Measurements from ENCODE around the gene MS4A4E.
"Not testable (repeated sequence)": the region's sequence is repeated elsewhere in the genome, so short reads cannot be mapped to it uniquely, and the experiment has no call there.

MS4A4E gene

GRCh38 chr11:60193687-60194433 lies 49.1 kb downstream of the MS4A4E start:
- DNase-seq (ENCODE audit: low read depth in 2 of 2) = peak; percentile 67 to 68
- TF ChIP-seq CTCF (IDR thresholded peaks at IDR 0.05; ENCODE audit: low read depth, low read length) = peak; percentile 94
- H3K4me3 ChIP-seq (replicated peaks in 1 of 2; ENCODE audit: low read depth in 2 of 2, low read length in 2 of 2) = no peak overlapping the region

GRCh38 chr11:60192564-60192963 lies 50.4 kb downstream of the MS4A4E start:
- H3K4me3 ChIP-seq (replicated peaks in 1 of 2; ENCODE audit: low read depth in 2 of 2, low read length in 2 of 2); DNase-seq (ENCODE audit: low read depth in 2 of 2): not testable (repeated sequence)

GRCh38 chr11:60188481-60188880 lies 54.5 kb downstream of the MS4A4E start:
- H3K4me3 ChIP-seq (replicated peaks in 1 of 2; ENCODE audit: low read depth in 2 of 2, low read length in 2 of 2); DNase-seq (ENCODE audit: low read depth in 2 of 2): not testable (repeated sequence)

GRCh38 chr11:60186128-60186527 lies 56.8 kb downstream of the MS4A4E start:
- not testable (repeated sequence) for DNase-seq (ENCODE audit: low read depth in 2 of 2); H3K4me3 ChIP-seq (replicated peaks in 1 of 2; ENCODE audit: low read depth in 2 of 2, low read length in 2 of 2)

GRCh38 chr11:60185512-60185827 lies 57.5 kb downstream of the MS4A4E start:
- not testable (repeated sequence) for H3K4me3 ChIP-seq (replicated peaks in 1 of 2; ENCODE audit: low read depth in 2 of 2, low read length in 2 of 2); DNase-seq (ENCODE audit: low read depth in 2 of 2)

GRCh38 chr11:60184824-60185511 lies 58.0 kb downstream of the MS4A4E start:
- no peak for DNase-seq (ENCODE audit: low read depth in 2 of 2)
- H3K4me3 ChIP-seq (replicated peaks in 1 of 2; ENCODE audit: low read depth in 2 of 2, low read length in 2 of 2) = no peak overlapping the region
- no peak for TF ChIP-seq CTCF (IDR thresholded peaks at IDR 0.05; ENCODE audit: low read depth, low read length)

- no peak for TF ChIP-seq CTCF (IDR thresholded peaks at IDR 0.05; ENCODE audit: low read depth, low read length)
- DNase-seq (ENCODE audit: low read depth in 2 of 2) = no peak
- H3K4me3 ChIP-seq (replicated peaks in 1 of 2; ENCODE audit: low read depth in 2 of 2, low read length in 2 of 2) = no peak overlapping the region
Measured at GRCh38 chr11:60183591-60184205, 59.2 kb downstream of the MS4A4E start.

- no peak within 1 kb of the TSS for H3K4me3 ChIP-seq (replicated peaks in 1 of 2; ENCODE audit: low read depth in 2 of 2, low read length in 2 of 2)
- TF ChIP-seq CTCF (IDR thresholded peaks at IDR 0.05; ENCODE audit: low read depth, low read length) = no peak
- DNase-seq (ENCODE audit: low read depth in 2 of 2) = no peak
Measured at GRCh38 chr11:60182541-60183330, 60.2 kb downstream of the MS4A4E start, which contains the start of gene MS4A6A. MS4A6A (minus strand) TSS chr11:60183083; CDS start chr11:60181727, 1,356 bp downstream.

Measured in cardiac fibroblast (primary cell).